Dedifferentiated amniotic fluid mesenchymal stem cell (primary cell): Measurements from ENCODE around the gene SLC24A3.
A peak's percentile ranks its signal among the peaks of the same experiment; 100 is the strongest.

Experiments used
- DNase-seq: peaks from one replicate; pipeline ENCODE4 v3.0.0-alpha.2; 2016; ENCODE audit errors: extremely low spot score

SLC24A3 gene

DNA sequence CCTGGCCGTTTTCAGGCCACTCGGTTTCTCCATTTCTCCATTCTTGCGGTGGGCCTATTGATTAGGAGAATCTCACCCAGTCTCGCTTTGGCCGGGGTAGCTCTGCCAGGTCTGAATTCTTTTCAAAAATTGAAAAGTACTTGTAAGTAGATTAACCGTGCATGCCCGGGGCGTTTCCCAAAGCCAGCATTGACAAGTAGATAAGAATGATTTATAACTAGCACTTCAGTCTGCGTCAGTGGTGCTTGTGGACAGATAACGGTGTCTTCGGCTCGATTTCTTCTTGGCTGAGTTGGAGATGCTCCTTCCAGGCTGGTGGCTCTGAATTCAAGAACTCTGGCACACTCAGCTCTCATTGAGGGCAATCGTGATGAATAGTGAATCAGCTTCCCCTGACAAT is 29.0 kb downstream of the SLC24A3 start:
- no peak for DNase-seq

GRCh38 chr20:19244291-19244690 is 31.8 kb downstream of the SLC24A3 start:
- no peak for DNase-seq

GRCh38 chr20:19249106-19249879 is 36.9 kb downstream of the SLC24A3 start:
- DNase-seq, result no peak

GRCh38 chr20:19250346-19250745 is 37.9 kb downstream of the SLC24A3 start:
- no peak for DNase-seq

GRCh38 chr20:19251506-19251905 is 39.1 kb downstream of the SLC24A3 start:
- no peak for DNase-seq

DNA sequence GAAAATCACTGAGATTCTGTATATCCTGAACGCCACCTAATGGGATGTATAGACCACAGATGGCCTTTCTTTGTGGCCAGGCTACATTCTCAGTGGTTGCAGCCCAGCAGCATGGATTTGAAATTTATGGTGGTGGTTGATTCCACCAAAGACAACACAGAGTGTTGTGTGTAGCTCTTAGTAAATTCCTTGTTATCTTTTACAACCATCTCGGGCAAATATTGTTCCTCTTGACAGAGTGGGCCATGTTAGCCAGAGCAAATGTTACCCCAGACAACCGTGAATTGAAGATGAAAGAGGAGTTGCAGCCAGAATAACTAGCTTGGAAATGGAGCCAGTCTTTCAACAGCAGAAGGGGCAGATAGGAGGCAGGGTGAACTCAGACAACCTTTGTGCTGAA is 39.5 kb downstream of the SLC24A3 start:
- DNase-seq, result no peak

DNA sequence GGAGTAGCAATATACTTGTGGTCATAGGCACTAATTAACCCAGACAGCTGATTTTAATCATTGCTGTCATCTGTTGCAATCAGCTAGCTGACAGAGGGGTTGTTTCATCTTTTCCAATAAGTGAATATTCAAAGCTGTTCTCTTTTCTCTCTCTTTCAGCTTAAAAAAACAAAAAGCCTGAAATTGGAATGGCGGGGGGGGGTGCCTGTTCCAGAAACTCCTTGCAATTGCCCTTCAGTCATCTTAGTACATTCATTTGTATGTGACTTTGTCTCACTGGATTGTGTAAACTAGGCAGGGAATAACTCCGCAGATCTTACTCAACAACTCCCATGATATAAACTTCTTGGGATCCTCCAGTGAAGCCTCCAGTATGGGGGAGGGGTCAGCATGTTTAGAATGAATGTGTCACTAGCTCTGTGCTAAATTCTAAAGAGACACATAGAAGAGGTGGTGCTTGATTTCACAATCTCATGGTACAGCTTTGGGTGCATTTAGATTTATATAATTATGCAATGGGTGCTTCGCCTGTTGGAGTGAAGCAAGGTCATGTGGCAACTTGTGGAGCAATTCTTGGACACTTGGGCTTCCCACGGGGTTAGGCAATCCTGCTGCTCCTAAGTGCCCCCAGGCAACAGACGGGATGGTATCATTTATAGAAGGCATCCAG is 40.1 kb downstream of the SLC24A3 start:
- peak; percentile 16 for DNase-seq

DNA sequence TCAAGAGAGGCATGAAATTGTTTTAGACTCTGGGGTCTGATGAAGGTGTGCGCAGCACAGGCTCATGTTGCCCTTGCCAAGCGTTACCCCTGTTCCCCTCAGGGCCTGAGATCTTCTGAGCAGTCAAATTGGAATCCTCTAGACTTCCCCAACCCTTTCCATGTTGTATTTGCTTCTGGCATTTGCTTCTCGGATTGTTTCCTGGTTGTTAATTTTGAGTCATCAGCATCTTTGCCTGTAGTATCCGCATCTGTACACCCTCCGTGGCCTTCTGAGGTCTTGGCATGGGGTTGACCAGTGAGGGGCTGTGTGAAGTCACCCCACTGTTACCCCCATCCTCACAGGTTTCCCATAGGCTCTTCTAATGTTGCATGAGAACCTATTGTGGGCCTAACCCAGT is 40.9 kb downstream of the SLC24A3 start:
- DNase-seq, result no peak

DNA sequence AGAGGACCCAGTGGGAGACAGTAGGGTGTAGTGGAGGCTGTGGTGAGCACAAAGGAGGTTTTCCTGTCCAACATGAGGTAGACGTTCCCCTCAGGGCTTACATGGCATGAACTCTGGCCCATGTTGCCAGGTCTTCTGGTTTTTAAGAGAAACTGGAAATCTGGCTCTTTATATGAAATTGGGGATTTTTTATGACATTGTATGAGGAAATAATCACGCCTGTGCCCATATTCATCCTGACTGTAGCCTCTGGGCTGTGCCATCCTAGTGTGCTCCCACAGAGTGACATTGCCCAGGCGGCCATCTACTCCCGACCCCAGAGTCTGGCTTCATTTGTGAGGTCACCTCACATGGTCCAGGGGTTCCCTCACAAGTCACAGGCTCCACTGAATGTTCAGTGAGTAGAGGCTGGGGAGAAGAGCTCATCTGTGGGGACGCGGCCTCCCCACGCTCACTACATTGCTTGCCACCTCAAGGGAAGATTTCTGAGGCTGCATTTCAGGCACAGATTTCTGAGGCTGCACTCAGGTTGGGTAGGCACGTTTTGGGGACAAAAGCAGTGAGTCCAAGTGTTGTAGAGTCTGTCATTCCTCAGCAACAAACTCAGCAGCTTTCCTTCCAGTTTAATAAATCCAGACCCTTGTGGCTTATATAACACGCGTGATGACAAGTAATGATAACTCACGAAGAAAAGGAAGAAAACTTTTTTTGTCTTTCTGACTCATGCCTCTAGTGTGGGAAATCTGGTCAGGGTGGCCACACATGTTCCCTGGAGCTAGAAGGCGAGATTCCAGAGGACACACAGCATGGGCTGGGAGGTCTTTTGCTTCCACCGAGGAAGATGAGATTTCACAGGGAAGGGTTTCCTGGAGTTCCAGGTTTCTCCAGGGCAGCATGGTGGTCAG is 41.7 kb downstream of the SLC24A3 start:
- peak; percentile 48 for DNase-seq

- no peak for DNase-seq
Measured at GRCh38 chr20:19254956-19255355, 42.5 kb downstream of the SLC24A3 start.

DNA sequence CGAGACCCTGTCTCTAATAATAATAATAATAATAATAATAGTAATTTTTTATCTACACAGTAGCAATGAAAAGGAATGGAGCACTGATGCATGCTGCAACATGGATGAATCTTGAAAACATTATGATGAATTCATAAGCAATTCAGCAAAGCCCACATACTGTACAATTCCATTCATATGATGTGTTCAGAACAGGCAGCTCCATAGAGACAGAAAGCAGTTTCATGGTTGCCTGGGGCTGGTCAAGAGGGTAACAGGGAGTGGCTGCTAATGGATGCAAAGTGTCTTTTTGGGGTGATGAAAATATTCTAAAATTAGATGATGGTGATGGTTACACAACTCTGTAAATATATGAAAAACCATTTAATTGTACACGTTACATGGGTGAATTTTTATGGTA is 43.6 kb downstream of the SLC24A3 start:
- DNase-seq, result peak; percentile 43

- no peak for DNase-seq
Measured at GRCh38 chr20:19256906-19257595, 44.6 kb downstream of the SLC24A3 start.

- DNase-seq, result no peak
Measured at GRCh38 chr20:19257865-19258264, 45.4 kb downstream of the SLC24A3 start.

DNA sequence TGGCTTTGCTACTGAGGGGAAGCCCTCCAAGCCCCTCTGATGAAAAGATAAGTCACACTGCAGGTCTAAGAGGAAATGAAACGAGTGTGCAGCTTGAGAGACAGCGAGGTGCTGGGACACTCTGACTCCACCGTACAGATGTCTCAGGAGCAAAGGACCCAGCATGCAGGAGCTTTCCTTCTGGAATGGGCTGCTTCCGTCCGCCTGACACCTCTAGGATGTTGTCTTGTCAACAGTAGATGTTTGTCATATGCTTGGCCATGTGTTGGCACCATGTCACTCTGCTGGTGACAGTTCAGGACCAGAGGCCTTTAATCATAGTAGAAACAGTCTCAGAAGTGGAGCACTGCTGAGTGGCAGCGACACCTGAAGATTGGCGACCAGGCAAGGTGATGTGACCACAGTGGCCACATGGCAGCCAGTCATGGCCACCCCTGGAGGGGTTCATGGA is 46.7 kb downstream of the SLC24A3 start:
- DNase-seq, result no peak

- no peak for DNase-seq
Measured at GRCh38 chr20:19260412-19261090, 48.1 kb downstream of the SLC24A3 start.

GRCh38 chr20:19264191-19264590 is 51.7 kb downstream of the SLC24A3 start:
- no peak for DNase-seq

DNA sequence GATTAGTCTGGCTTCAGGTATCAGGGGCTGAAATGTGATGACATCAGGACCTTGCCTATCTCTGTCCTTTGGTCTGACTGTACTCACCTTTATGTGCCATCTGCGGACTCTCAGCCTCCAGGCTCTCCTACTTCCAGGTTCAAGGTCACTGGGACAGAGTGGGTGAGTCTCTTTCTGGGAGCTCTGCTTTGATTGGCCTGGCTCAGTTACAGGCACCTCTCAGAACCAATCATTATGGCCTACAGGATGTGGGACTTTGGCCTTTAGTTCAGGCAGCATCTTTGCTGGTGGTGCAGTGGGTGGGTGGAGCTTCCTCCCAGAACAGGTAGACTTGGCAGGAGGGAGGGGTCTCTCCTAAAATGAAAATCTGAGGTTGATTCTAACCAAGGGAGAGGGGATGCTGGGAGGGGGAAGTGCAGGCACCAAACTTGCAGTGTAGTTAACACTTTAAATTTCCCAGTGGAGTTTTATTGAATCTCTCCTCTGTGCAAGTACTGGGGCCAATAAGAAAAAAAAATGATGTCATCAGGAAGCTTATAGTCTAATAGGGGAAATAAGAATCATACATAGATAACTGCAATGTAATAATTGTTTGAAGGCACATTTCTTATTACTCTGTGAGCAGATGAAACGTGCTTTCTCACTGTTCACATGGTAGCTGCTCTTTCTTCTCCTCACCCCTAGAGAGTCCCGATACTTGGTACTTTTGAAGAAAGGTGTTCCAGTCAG is 53.4 kb downstream of the SLC24A3 start:
- no peak for DNase-seq

- no peak for DNase-seq
Measured at GRCh38 chr20:19268426-19268825, 56.0 kb downstream of the SLC24A3 start.

DNA sequence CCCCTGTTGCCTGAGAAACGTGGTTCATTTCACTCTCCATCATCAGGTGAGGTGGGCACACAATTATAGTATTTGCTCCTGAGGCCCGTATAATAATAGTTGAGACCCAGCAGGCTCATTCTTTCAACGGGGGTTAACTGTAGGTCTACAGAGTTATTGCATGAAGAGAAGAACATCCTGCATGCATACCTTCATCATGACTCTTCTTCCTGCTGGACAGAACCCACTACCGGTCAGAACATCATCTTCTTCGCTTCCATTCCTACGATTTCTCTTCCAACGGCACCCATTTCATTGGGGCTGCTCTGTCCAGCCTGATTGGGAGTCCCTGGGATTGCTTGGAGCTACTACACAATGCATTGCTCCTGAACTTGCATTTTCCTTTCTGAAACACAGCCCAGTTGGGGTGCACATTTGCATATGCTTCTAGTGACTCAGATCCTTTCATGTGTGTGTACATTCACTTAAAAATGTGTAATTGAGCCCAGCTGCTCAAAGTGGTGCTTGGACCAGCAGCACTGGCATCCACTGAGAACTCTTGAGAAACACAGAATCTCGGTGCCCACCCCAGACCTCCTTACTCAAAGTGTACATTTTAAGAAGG is 57.4 kb downstream of the SLC24A3 start:
- peak; percentile 19 for DNase-seq
